Heart right ventricle (tissue), 16 donors: ENCODE results near the gene DNAJB1. TPM values are rescaled to one million over a fixed set of nuclear protein-coding genes. Genes with fewer than 3 reads are reported as not detected.
"Not testable (repeated sequence)": the region's sequence is repeated elsewhere in the genome, so short reads cannot be mapped to it uniquely, and the experiment has no call there.

Source experiments
- ATAC-seq, 8 donors: fragments of 200-7000 bp; cut with Tn5 transposase; one replicate each; pipeline ENCODE4 v1.9.1; 2020; ENCODE audit warnings: mild to moderate bottlenecking in 8 of 8, moderate library complexity in 8 of 8, moderate number of reproducible peaks in 1 of 8
- DNase-seq, 2 donors: peaks; one replicate each; pipeline ENCODE4 v3.0.0-alpha.2; 2020
- H3K27ac ChIP-seq, 10 donors: fragments of 200-600 bp; sonication (generic) in 2 of 10; one replicate each; pipeline versions ENCODE4 v1.5.0 to v1.8.0; 2020 to 2022; ENCODE audit warnings: mild to moderate bottlenecking in 3 of 10
- H3K27me3 ChIP-seq, 7 donors: fragments of 200-600 bp; one replicate each; pipeline ENCODE4 v1.8.0; 2021 to 2022; ENCODE audit warnings: mild to moderate bottlenecking in 2 of 7
- H3K36me3 ChIP-seq, 9 donors: fragments of 200-600 bp; sonication (generic) in 1 of 9; one replicate each; pipeline versions ENCODE4 v1.5.0 to v1.8.0; 2020 to 2022; ENCODE audit warnings: mild to moderate bottlenecking in 2 of 9
- H3K4me1 ChIP-seq, 9 donors: fragments of 200-600 bp; sonication (generic) in 1 of 9; one replicate each; pipeline versions ENCODE4 v1.5.0 to v1.8.0; 2020 to 2022; ENCODE audit warnings: mild to moderate bottlenecking in 4 of 9
- H3K4me3 ChIP-seq, 10 donors: fragments of 200-600 bp; sonication (generic) in 2 of 10; one replicate each; pipeline versions ENCODE4 v1.5.0 to v1.8.0; 2020 to 2022; ENCODE audit warnings: mild to moderate bottlenecking in 7 of 10, moderate library complexity in 2 of 10
- H3K9me3 ChIP-seq, 11 donors: fragments of 200-600 bp in 10 of 11; sonication (generic) in 2 of 11; one replicate each; pipeline versions ENCODE4 v1.5.0 to v1.8.0; 2013 to 2022; ENCODE audit warnings: mild to moderate bottlenecking in 2 of 11, control low read depth in 1 of 11, moderate library complexity in 1 of 11
- WGBS, 2 donors: extraction: QIAGEN DNeasy Blood & Tissue Kit; methylation state at CpG; one replicate each; pipeline ENCODE4 v1.1.7; 2013; ENCODE audit warnings: inconsistent platforms in 1 of 2; 5-methylcytosine and 5-hydroxymethylcytosine counted together
- intact Hi-C, 10 donors: fragments of 100-400 bp; cut with DNase I; formaldehyde crosslinking; loops; one replicate each; pipeline versions ENCODE4 v1.11.1 to v1.14.2; 2022
- polyA plus RNA-seq, 2 donors: library from polyadenylated mRNA; stranded (reverse); fragments of 200-250 nt; gene quantifications; one replicate each; pipeline ENCODE4 v1.2.3, GENCODE V29; 2013
- total RNA-seq, 10 donors: library from RNA; stranded (reverse); fragmentation: NEBNext Ultra II Directional in 3 of 10; extraction: Animal tissue kit (Norgen Biotek cat#: 25700) in 3 of 10; gene quantifications; one replicate each; pipeline versions ENCODE4 v1.2.1 to v1.2.4, GENCODE V29; 2021 to 2023
- TF ChIP-seq, protein P1 (sequence below), 9 donors: fragments of 200-600 bp; sonication (generic) in 2 of 9; IDR thresholded peaks; one replicate each; pipeline versions ENCODE4 v1.5.0 to v1.8.0; 2021 to 2022; ENCODE audit warnings: antibody characterized with exemption in 9 of 9, mild to moderate bottlenecking in 5 of 9, moderate library complexity in 1 of 9
- donor health status: Arrhythmogenic right ventricular cardiomyopathy.
- donor health status: ischemic (EF 13 %, LVEDD 7.1; RV severe dilation, severe dysfunction).
- donor health status: healthy with polysubstance abuse.
- donor health status: DM: no; HTN: yes; CAD: no.
- donor health status: DM: no; HTN: no; CAD: no.
- donor health status: ischemic (EF 25% LVEDD 6.9; RV normal size, moderate dysfunction).
- donor health status: ischemic (EF 25% LVEDD 5.7; RV mildly dilated, moderate dysfunction).
- donor health status: healthy.
- donor health status: DM: yes; HTN: yes; CAD: no.
- donor health status: Ischemic cardiomyopathy.
- donor health status: ischemic (EF 35%, LVEDD 5.7; RV mildly dilated, moderate dysfunction).
- donor health status: nonischemic (EF 11% LVEDD 7.7; RV severe dilation, severe dysfunction).
- donor health status: DM: yes; HTN: yes; CAD: no.
- donor health status: PGD.
- donor health status: ischemic (EF 29% LVEDD 5.4; RV normal size, mild dysfunction).
- donor health status: nonischemic (EF 23%, LVEDD 6.1; RV moderate dilation, normal function).

Gene DNAJB1
- total and polyA plus RNA-seq, 12 donors = 23.6 to 99.0 (median 44.6) TPM

DNA sequence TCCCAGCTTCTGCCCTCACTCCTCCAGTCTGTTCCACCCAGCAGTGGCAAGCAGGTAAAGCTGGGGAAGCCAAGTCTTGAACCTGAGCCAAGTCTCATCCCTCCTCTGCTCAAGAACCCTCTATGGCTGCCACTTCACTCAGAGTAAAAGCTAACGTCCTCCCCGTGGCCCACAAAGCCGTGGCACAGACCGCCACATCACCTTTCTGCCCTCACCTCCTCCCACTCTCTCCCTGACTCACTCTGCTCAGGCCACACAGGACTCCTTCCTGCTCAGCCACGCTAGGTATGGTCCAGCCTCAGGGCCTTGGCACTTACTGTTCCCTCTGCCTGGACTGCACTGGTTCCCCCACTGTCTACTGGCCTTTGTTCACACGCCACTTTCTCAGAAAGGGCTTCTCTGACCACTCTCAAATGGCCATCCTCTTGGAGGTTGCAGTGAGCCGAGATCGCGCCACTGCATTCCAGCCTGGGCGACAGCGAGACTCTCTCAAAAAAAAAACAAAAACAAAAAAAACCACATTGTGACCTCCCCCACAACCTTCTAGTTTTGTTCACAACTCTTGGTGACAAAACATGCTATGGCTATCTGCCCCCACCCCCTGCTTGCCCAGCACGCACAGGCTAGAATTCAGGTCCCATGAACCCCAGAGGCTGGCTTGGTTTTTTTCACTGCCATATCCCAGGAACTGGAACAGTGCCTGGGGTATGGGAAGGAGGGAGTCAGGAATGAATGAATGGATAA, 37.9 kb upstream of the DNAJB1 start:
- ATAC-seq = no peak
- TF ChIP-seq, protein P1, sequence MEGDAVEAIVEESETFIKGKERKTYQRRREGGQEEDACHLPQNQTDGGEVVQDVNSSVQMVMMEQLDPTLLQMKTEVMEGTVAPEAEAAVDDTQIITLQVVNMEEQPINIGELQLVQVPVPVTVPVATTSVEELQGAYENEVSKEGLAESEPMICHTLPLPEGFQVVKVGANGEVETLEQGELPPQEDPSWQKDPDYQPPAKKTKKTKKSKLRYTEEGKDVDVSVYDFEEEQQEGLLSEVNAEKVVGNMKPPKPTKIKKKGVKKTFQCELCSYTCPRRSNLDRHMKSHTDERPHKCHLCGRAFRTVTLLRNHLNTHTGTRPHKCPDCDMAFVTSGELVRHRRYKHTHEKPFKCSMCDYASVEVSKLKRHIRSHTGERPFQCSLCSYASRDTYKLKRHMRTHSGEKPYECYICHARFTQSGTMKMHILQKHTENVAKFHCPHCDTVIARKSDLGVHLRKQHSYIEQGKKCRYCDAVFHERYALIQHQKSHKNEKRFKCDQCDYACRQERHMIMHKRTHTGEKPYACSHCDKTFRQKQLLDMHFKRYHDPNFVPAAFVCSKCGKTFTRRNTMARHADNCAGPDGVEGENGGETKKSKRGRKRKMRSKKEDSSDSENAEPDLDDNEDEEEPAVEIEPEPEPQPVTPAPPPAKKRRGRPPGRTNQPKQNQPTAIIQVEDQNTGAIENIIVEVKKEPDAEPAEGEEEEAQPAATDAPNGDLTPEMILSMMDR (IDR thresholded peaks at IDR 0.05) = no peak
- Histone ChIP-seq H3K4me1 (peaks cover 25 to 72% (median 45%) of the 10 kb centered on the region in 9 donors), H3K27me3 (no peaks in the 10 kb centered on the region), H3K27ac (peak overlapping the region in 3 of 10 donors; percentile 7 to 50 (median 19)), H3K4me3 (peak overlapping the region in 6 of 10 donors; percentile 2 to 34 (median 24)), H3K36me3 (peaks cover 0 to 16% (median 0%) of the 10 kb centered on the region in 9 donors), H3K9me3 (no peaks in the 10 kb centered on the region)
- DNase-seq = no peak
- 77 to 84% methylated on average over 12 of the region's 12 CpGs for WGBS, 2 donors
- intact Hi-C loops = no loop called here

DNA sequence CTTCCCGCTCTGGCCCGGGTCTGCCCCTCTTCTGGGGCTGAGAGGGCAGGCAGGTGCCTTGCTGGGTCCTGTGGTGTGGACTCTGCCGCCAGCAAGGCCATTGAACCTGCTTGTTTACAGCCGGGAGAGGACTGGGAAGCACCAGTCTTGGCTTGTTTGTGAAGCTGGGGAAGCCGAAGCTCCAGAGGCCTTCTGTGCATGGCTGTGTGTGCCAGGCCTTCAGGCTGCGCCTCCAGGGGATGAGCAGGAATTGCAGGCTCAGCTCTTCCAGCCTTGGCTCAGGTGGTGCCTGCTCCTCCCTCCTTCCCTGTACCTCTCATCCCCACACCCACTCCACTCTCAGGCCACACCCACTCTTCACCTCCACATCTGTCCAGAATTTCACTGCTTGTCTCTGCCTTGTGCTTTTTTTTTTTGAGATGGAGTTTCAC, 36.2 kb upstream of the DNAJB1 start:
- Histone ChIP-seq H3K27ac (no peak overlapping the region), H3K9me3 (no peaks in the 10 kb centered on the region), H3K36me3 (peaks cover 0 to 24% (median 0%) of the 10 kb centered on the region in 9 donors), H3K4me3 (no peak overlapping the region), H3K27me3 (no peaks in the 10 kb centered on the region), H3K4me1 (peaks cover 9 to 68% (median 41%) of the 10 kb centered on the region in 9 donors)
- DNase-seq (no peak), ATAC-seq (no peak)
- TF ChIP-seq, protein P1 (IDR thresholded peaks at IDR 0.05) = no peak
- WGBS, 2 donors = 66 to 81% methylated on average over 5 to 6 of the region's 6 CpGs
- intact Hi-C loops = no loop called here

DNA sequence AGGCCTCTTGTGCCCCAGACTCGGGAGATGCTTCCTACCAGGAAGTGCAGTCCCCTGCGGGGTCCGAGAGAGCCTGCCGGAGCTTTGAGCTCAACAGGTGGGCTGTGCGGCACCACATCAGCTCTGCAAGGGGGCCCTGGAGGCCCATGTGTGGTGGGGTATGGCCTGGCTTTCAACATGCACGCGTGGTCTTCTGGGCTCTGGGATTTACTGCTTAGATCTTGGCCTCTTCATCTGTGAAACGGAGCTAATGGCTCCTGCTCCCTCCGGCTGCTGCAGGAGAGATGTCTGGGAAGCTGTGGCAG, 35.7 kb upstream of the DNAJB1 start:
- ATAC-seq (no peak), DNase-seq (no peak)
- peaks cover 9 to 63% (median 40%) of the 10 kb centered on the region in 9 donors for H3K4me1 ChIP-seq
- intact Hi-C loops = no loop called here
- H3K9me3 ChIP-seq = no peaks in the 10 kb centered on the region
- TF ChIP-seq, protein P1 (IDR thresholded peaks at IDR 0.05) = no peak
- peaks cover 0 to 29% (median 0%) of the 10 kb centered on the region in 9 donors for H3K36me3 ChIP-seq
- H3K4me3 ChIP-seq = no peak overlapping the region
- no peaks in the 10 kb centered on the region for H3K27me3 ChIP-seq
- 59 to 74% methylated on average over 9 of the region's 9 CpGs for WGBS, 2 donors
- H3K27ac ChIP-seq = peak overlapping the region in 1 of 10 donors; percentile 36

DNA sequence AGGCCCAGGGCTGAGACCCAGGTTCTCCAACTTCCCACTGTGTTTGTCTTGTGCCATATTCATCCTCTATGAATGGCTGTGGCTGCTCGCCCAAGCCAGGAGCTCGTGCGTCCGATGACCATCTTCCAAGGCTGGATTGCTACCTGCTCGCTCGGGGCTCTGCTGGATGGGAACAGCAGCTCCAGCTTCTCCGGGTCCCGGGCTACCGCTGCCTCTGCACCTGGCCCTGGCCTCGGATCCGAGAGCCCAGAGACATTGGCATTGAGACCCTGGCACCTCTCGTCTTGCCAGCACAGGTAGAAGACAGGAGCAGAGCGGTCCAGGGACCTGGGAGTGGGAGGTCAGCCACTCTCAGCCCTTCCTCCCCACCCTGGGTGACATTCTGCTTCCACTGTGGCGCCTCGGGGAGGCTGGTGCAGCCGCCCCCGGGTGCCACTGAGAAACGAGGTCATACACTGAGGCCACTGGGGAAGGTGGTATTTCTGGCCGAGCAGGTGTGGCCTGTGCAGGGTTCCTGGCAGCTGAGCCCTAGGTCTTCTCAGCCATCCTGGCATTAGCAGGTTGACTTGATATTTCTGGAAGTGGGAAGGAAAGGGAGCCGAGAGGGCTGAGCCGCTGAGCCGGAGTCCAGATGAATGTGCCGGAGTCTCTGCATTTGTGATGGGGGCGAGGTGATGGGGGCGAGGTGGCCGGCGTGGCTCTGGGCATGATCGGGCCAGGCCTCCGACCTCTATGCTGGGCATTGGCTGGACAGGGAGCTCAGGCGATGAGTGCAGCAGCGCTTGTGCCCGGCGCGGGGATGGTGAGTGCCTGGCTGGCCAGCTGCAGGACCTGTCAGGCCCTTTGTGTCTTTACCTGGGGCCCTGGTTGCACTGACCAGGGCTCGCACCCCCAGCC, 35.1 kb upstream of the DNAJB1 start:
- ATAC-seq = no peak
- DNase-seq = no peak
- no peak overlapping the region for H3K4me3 ChIP-seq
- peaks cover 0 to 33% (median 0%) of the 10 kb centered on the region in 9 donors for H3K36me3 ChIP-seq
- intact Hi-C loops = no loop called here
- no peaks in the 10 kb centered on the region for H3K27me3 ChIP-seq
- TF ChIP-seq, protein P1 (IDR thresholded peaks at IDR 0.05) = no peak
- peaks cover 6 to 57% (median 34%) of the 10 kb centered on the region in 9 donors for H3K4me1 ChIP-seq
- 91 to 92% methylated on average over 35 of the region's 35 CpGs for WGBS, 2 donors
- peak overlapping the region in 2 of 10 donors; percentile 27 to 36 for H3K27ac ChIP-seq
- no peaks in the 10 kb centered on the region for H3K9me3 ChIP-seq

DNA sequence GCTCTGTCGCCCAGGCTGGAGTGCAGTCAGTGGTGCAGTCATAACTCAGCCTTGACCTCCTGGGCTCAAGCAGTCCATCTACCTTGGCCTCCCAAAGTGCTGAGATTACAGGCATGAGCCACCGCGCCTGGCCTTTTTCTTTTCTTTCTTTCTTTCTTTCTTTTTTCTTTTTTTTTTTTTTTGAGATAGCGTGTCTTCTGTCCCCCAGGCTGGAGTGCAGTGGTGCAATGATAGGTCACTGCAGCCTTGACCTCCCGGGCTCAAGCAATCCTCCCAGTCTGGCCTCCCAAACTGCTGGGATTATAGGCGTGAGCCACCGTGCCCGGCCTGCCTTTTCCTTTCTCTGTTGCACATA, 33.8 kb upstream of the DNAJB1 start:
- H3K9me3 ChIP-seq, ATAC-seq, intact Hi-C loops, H3K4me3 ChIP-seq, DNase-seq, H3K27me3 ChIP-seq: not testable (repeated sequence)
- Histone ChIP-seq H3K4me1 (peaks cover 3 to 49% (median 28%) of the 10 kb centered on the region in 9 donors), H3K27ac (peak overlapping the region in 3 of 10 donors; percentile 16 to 44 (median 22)), H3K36me3 (peaks cover 0 to 37% (median 0%) of the 10 kb centered on the region in 9 donors)
- WGBS, 2 donors = 82 to 83% methylated on average over 8 of the region's 8 CpGs
